Hippocampal formation (tissue), 2 donors: ENCODE measurements around the gene TNFRSF6B.
"Not testable (repeated sequence)": the region's sequence is repeated elsewhere in the genome, so short reads cannot be mapped to it uniquely, and the experiment has no call there.

Source experiments
- DNase-seq, 2 donors: peaks; one replicate each; lab custom pipeline; 2025; lab: John Stamatoyannopoulos, UW

Gene TNFRSF6B

GRCh38 chr20:63709149-63709527 is 12.7 kb downstream of the TNFRSF6B start:
- no peak for DNase-seq

GRCh38 chr20:63711085-63711645 is 14.7 kb downstream of the TNFRSF6B start:
- no peak for DNase-seq

- no peak for DNase-seq
Measured at GRCh38 chr20:63712191-63712590, 15.7 kb downstream of the TNFRSF6B start.

GRCh38 chr20:63714858-63715257 is 18.4 kb downstream of the TNFRSF6B start:
- DNase-seq: no peak

GRCh38 chr20:63718996-63719395 is 22.5 kb downstream of the TNFRSF6B start:
- DNase-seq: no peak

- not testable (repeated sequence) for DNase-seq
Measured at GRCh38 chr20:63722967-63723622, 26.6 kb downstream of the TNFRSF6B start.

- not testable (repeated sequence) for DNase-seq
Measured at GRCh38 chr20:63730189-63730733, 33.8 kb downstream of the TNFRSF6B start.

- DNase-seq: no peak
Measured at GRCh38 chr20:63731410-63731809, 35.0 kb downstream of the TNFRSF6B start.

- DNase-seq: no peak
Measured at GRCh38 chr20:63732118-63733095, 36.0 kb downstream of the TNFRSF6B start.

GRCh38 chr20:63733117-63733516 is 36.7 kb downstream of the TNFRSF6B start:
- no peak for DNase-seq

- no peak for DNase-seq
Measured at GRCh38 chr20:63733579-63734081, 37.2 kb downstream of the TNFRSF6B start.

- no peak for DNase-seq
Measured at GRCh38 chr20:63734111-63734945, 37.9 kb downstream of the TNFRSF6B start.

- peak in 1 of 2 donors; percentile 29 for DNase-seq
Measured at GRCh38 chr20:63734946-63735858, 38.8 kb downstream of the TNFRSF6B start.

- DNase-seq: no peak
Measured at GRCh38 chr20:63735859-63736718, 39.6 kb downstream of the TNFRSF6B start, which contains the start of gene LIME1. TSS of gene LIME1 (plus strand) at chr20:63736664. CDS start at chr20:63737550, 886 bp downstream.

- DNase-seq: no peak
Measured at GRCh38 chr20:63736893-63737694, 40.6 kb downstream of the TNFRSF6B start.

GRCh38 chr20:63737695-63737944 is 41.2 kb downstream of the TNFRSF6B start:
- no peak for DNase-seq

GRCh38 chr20:63737945-63738686 is 41.7 kb downstream of the TNFRSF6B start:
- DNase-seq: no peak

- DNase-seq: no peak
Measured at GRCh38 chr20:63738687-63739129, 42.3 kb downstream of the TNFRSF6B start.
